A549 (cell line): ENCODE results near the gene PIPOX. TPM values are rescaled to one million over a fixed set of nuclear protein-coding genes. Genes with fewer than 3 reads are reported as not detected.

Experiments used
- ATAC-seq, 2 experiments: fragments of 200-7000 bp in 1 of 2; fragments of >200 bp in 1 of 2; cut with Nextera tagmentation in 1 of 2; cut with Tn5 transposase in 1 of 2; 3 replicates each; pipeline versions ENCODE4 v1.8.0 to v1.9.1; 2018 to 2020; ENCODE audit warnings: mild to moderate bottlenecking in 1 of 2, moderate library complexity in 1 of 2
- CTCF ChIA-PET: fragments of 300-600 bp; sonication (Branson Sonifier 250); formaldehyde crosslinking; extraction: SDS; loops from one replicate; lab custom pipeline; 2021; ENCODE audit warnings: antibody characterized with exemption, inconsistent platforms; lab: Yijun Ruan, JAX
- POLR2A ChIA-PET: fragments of 350-600 bp; formaldehyde crosslinking; extraction: SDS; loops from one replicate; lab custom pipeline; 2021; ENCODE audit warnings: antibody characterized with exemption, inconsistent platforms; lab: Yijun Ruan, JAX
- DNase-seq, 2 experiments: peaks; one replicate each; pipeline versions ENCODE4 v3.0.0 to v3.0.0-alpha.2; 2011 to 2016; ENCODE audit warnings: low read depth in 1 of 2, low spot score in 1 of 2
- FAIRE-seq: peaks from 2 replicates; lab custom pipeline; 2011; peaks lifted over from hg19 to GRCh38; lab: Jason Lieb, UNC
- H3K27ac ChIP-seq, 2 experiments: fragments of >200 bp; sonication (Bioruptor Twin); formaldehyde crosslinking; 3 replicates each; pipeline ENCODE4 v1.5.1; 2016 to 2017
- H3K4me1 ChIP-seq: fragments of >200 bp; sonication (Bioruptor Twin); formaldehyde crosslinking; 3 replicates; pipeline ENCODE4 v1.6.1; 2016
- H3K4me2 ChIP-seq: fragments of >200 bp; sonication (Bioruptor Twin); formaldehyde crosslinking; 3 replicates; pipeline ENCODE4 v1.6.1; 2016
- H3K4me3 ChIP-seq: fragments of >200 bp; sonication (Bioruptor Twin); formaldehyde crosslinking; 3 replicates; pipeline ENCODE4 v1.5.1; 2016
- H3K9me3 ChIP-seq: fragments of >200 bp; sonication (Bioruptor Twin); formaldehyde crosslinking; 3 replicates; pipeline ENCODE4 v1.6.1; 2016
- BHLHE40 ChIP-seq: IDR thresholded peaks from 2 replicates; pipeline ENCODE4 v1.6.1; 2012; ENCODE audit warnings: low read depth, low read length, inconsistent platforms
- CBX2 ChIP-seq: fragments of 200-600 bp; sonication (generic); IDR thresholded peaks from 2 replicates; pipeline ENCODE4 v1.6.1; 2016; ENCODE audit warnings: low read depth, mild to moderate bottlenecking, borderline replicate concordance
- CBX8 ChIP-seq: fragments of 200-600 bp; sonication (generic); IDR thresholded peaks from 2 replicates; pipeline ENCODE4 v1.6.1; 2016
- CEBPB ChIP-seq, 2 experiments: fragments of >200 bp in 1 of 2; sonication (Bioruptor Twin) in 1 of 2; formaldehyde crosslinking in 1 of 2; IDR thresholded peaks; 2 replicates each; pipeline ENCODE4 v1.6.1; 2012 to 2016
- ESRRA ChIP-seq: fragments of 150-350 bp; IDR thresholded peaks from 2 replicates; pipeline ENCODE4 v1.6.1; 2014; ENCODE audit warnings: mild to moderate bottlenecking, low read length, borderline replicate concordance
- FOSB ChIP-seq: fragments of 250-450 bp; sonication (Bioruptor Pico); IDR thresholded peaks from 2 replicates; pipeline ENCODE4 v1.5.0; 2020; ENCODE audit warnings: mild to moderate bottlenecking, moderate library complexity
- GATA3 ChIP-seq: IDR thresholded peaks from 2 replicates; pipeline ENCODE4 v1.6.1; 2012; ENCODE audit warnings: borderline replicate concordance
- HMGXB4 ChIP-seq: fragments of 250-450 bp; sonication (Bioruptor Pico); IDR thresholded peaks from 2 replicates; pipeline ENCODE4 v1.5.0; 2021; ENCODE audit warnings: mild to moderate bottlenecking, moderate library complexity, borderline replicate concordance
- JUNB ChIP-seq: fragments of >200 bp; sonication (Bioruptor Twin); formaldehyde crosslinking; IDR thresholded peaks from 2 replicates; pipeline ENCODE4 v1.6.1; 2016
- KDM1A ChIP-seq: fragments of 200-600 bp; sonication (generic); IDR thresholded peaks from 2 replicates; pipeline ENCODE4 v1.6.1; 2016; ENCODE audit warnings: low read depth, mild to moderate bottlenecking
- MAFK ChIP-seq: fragments of 450-650 bp; IDR thresholded peaks from 2 replicates; pipeline ENCODE4 v1.6.1; 2014; ENCODE audit not compliant: partially characterized antibody
- MAX ChIP-seq: IDR thresholded peaks from 2 replicates; pipeline ENCODE4 v1.6.1; 2012
- NPAS2 ChIP-seq: fragments of 250-450 bp; sonication (Bioruptor Pico); IDR thresholded peaks from 2 replicates; pipeline ENCODE4 v1.8.0; 2022; ENCODE audit warnings: mild to moderate bottlenecking, moderate library complexity, borderline replicate concordance
- NR3C1 ChIP-seq: fragments of >200 bp; sonication (Bioruptor Twin); formaldehyde crosslinking; IDR thresholded peaks from 3 replicates; pipeline ENCODE4 v1.6.1; 2017
- PBX3 ChIP-seq: IDR thresholded peaks from 2 replicates; pipeline ENCODE4 v1.6.1; 2012
- RARB ChIP-seq: fragments of 250-450 bp; sonication (Bioruptor Pico); IDR thresholded peaks from 2 replicates; pipeline ENCODE4 v1.8.0; 2021; ENCODE audit warnings: mild to moderate bottlenecking, moderate library complexity
- RCOR1 ChIP-seq: fragments of 150-350 bp; IDR thresholded peaks from 2 replicates; pipeline ENCODE4 v1.6.1; 2014; ENCODE audit warnings: antibody characterized with exemption, low read length, low read depth
- RNF2 ChIP-seq: fragments of 200-600 bp; sonication (generic); IDR thresholded peaks from 2 replicates; pipeline ENCODE4 v1.6.1; 2016; ENCODE audit warnings: low read depth, mild to moderate bottlenecking, antibody characterized with exemption, moderate library complexity, borderline replicate concordance
- ZC3H11A ChIP-seq: fragments of 450-650 bp; IDR thresholded peaks from 2 replicates; pipeline ENCODE4 v1.6.1; 2014; ENCODE audit warnings: antibody characterized with exemption, mild to moderate bottlenecking
- ZFP36 ChIP-seq: fragments of 450-650 bp; IDR thresholded peaks from 2 replicates; pipeline ENCODE4 v1.6.1; 2014; ENCODE audit warnings: borderline replicate concordance; ENCODE audit not compliant: partially characterized antibody
- ZSCAN20 ChIP-seq: fragments of 250-450 bp; sonication (Bioruptor Pico); IDR thresholded peaks from 2 replicates; pipeline ENCODE4 v1.8.0; 2022; ENCODE audit warnings: mild to moderate bottlenecking, moderate library complexity
- WGBS: methylation state at CpG from one replicate; pipeline ENCODE4 v1.1.6; 2017; ENCODE audit errors: missing lambda C conversion rate; 5-methylcytosine and 5-hydroxymethylcytosine counted together
- polyA plus RNA-seq, 4 experiments: library from polyadenylated mRNA; depleted of rRNA in 3 of 4; stranded (reverse); fragments of >200 nt; fragmentation: RNase III in 1 of 4; extraction: RNeasy Plus Mini Kit Qiagen cat#74134 plus additional on column Dnase treatment in 1 of 4; gene quantifications; 2 replicates in 3 of 4; 3 replicates in 1 of 4; pipeline ENCODE4 v1.2.3, GENCODE V29; 2011 to 2017
- TF ChIP-seq, protein P1 (sequence below): fragments of >200 bp; sonication (Bioruptor Twin); formaldehyde crosslinking; IDR thresholded peaks from 3 replicates; pipeline ENCODE4 v1.5.1; 2016

PIPOX gene
- polyA plus RNA-seq, 2 of the 4 experiments (the other 2 are of a cell fraction) = 0.39 to 0.94 TPM

DNA sequence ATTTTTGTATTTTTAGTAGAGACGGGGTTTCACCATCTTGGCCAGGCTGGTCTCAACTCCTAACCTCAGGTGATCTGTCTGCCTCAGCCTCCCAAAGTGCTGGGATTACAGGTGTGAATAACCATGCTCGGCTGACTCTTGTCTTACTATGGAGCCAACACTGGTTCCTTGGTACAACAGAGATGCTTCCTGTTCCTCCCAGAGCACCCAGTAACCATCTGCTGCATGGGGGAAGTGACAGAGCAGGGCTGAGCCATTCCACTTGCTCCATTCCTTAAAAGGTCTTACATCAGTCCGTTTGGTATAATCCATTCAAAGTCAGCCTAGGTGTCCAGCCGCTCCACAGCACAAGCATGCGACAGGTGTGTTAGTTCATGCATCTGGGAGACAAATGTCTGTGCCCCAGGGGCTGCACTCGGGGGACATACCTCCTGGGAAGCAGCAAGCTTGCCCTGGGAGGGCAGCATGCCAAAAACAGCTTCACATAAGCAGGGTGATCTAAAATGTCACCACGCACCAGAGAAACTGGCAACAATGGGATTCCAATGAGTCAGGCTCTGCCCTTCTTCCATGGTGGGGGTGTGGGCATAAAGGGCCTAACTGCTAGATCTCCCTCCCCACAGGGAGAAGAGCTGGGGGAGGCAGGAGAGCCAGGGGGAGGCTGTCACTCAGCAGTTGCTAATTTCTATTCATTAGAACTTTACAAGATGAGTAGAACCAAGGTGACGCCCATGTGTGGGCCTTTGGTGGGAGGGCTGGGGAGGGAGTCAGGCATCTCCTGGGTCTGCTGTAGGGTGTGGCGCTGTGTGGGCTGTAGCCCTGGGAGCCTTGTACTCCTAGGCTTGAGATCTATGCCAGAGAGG, 35.5 kb downstream of the PIPOX start:
- ATAC-seq (0 out of 6 replicates have a peak, but pooled peaks of 1 of the 2 experiments have one; percentile 12), FAIRE-seq (no peak), DNase-seq (no peak)
- H3K4me3 ChIP-seq = no peak overlapping the region
- POLR2A ChIA-PET = no interaction called here
- 87% methylated on average over 9 of the region's 9 CpGs for WGBS
- no peak overlapping the region for H3K4me2 ChIP-seq
- no peaks in the 10 kb centered on the region; the same call in 2 of the 3 replicates for H3K4me1 ChIP-seq
- no peak for TF ChIP-seq CEBPB (IDR thresholded peaks at IDR 0.05)
- TF ChIP-seq JUNB = no peak
- TF ChIP-seq MAFK = no peak
- TF ChIP-seq HMGXB4 (CRISPR knock-in tag) = no peak
- TF ChIP-seq NPAS2 (CRISPR knock-in tag) = no peak
- no peak for TF ChIP-seq CBX2
- TF ChIP-seq ZSCAN20 (CRISPR knock-in tag) = no peak
- TF ChIP-seq RCOR1 = no peak
- no peak for TF ChIP-seq GATA3
- no peak for TF ChIP-seq ZFP36
- no peak for TF ChIP-seq PBX3
- TF ChIP-seq BHLHE40 = no peak
- no peak for TF ChIP-seq ESRRA
- TF ChIP-seq, protein P1, sequence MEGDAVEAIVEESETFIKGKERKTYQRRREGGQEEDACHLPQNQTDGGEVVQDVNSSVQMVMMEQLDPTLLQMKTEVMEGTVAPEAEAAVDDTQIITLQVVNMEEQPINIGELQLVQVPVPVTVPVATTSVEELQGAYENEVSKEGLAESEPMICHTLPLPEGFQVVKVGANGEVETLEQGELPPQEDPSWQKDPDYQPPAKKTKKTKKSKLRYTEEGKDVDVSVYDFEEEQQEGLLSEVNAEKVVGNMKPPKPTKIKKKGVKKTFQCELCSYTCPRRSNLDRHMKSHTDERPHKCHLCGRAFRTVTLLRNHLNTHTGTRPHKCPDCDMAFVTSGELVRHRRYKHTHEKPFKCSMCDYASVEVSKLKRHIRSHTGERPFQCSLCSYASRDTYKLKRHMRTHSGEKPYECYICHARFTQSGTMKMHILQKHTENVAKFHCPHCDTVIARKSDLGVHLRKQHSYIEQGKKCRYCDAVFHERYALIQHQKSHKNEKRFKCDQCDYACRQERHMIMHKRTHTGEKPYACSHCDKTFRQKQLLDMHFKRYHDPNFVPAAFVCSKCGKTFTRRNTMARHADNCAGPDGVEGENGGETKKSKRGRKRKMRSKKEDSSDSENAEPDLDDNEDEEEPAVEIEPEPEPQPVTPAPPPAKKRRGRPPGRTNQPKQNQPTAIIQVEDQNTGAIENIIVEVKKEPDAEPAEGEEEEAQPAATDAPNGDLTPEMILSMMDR = no peak
- TF ChIP-seq RARB (CRISPR knock-in tag) = no peak
- TF ChIP-seq NR3C1 = no peak
- no peak for TF ChIP-seq MAX
- no peak overlapping the region for H3K27ac ChIP-seq
- CTCF ChIA-PET = interaction anchor here (1.0 to 3.8 kb wide), 6 partner anchors 11 to 125 kb away, joined by 3 to 16 read pairs (median 4); no protein-coding TSS in a partner anchor
- H3K9me3 ChIP-seq = no peaks in the 10 kb centered on the region

DNA sequence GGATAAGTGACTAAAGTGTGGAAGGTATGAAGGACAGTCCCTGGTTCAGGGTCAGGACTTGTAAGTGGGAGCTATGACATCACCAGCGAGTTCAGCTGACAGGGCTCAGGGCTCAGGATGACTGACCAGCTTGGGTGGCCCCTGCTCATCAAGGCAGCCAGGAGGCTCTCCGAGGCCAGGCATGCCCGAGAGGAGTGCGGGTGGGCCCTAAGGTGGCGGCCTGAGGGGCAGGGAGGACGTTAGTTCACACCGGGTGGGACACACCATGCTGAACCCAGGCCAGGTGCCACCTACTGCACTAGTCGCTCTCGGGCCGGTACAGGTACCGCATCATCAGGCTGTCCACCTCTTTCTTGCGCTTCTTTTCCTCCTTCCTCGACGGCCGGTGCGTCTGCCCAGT, 36.5 kb downstream of the PIPOX start:
- ChIA-PET POLR2A (no interaction called here), CTCF (interaction anchor here (0.7 to 2.0 kb wide), 7 partner anchors 12 to 126 kb away, joined by 3 to 5 read pairs (median 3); no protein-coding TSS in a partner anchor)
- ATAC-seq (no peak), FAIRE-seq (no peak), DNase-seq (no peak)
- no peak overlapping the region for H3K4me3 ChIP-seq
- no peak overlapping the region for H3K4me2 ChIP-seq
- 96% methylated on average over 16 of the region's 16 CpGs for WGBS
- TF ChIP-seq RNF2 (no peak), BHLHE40 (no peak), KDM1A (no peak), FOSB (CRISPR knock-in tag) (no peak), CBX8 (no peak), ZC3H11A (no peak), HMGXB4 (CRISPR knock-in tag) (no peak)
- TF ChIP-seq, protein P1 = no peak
- no peak overlapping the region for H3K27ac ChIP-seq
- H3K4me1 ChIP-seq = no peaks in the 10 kb centered on the region; the same call in 2 of the 3 replicates
- no peaks in the 10 kb centered on the region for H3K9me3 ChIP-seq
